ENCODE results near the gene SIAE. TPM values are rescaled to one million over a fixed set of nuclear protein-coding genes. Genes with fewer than 3 reads are reported as not detected.

Gene SIAE
- total and polyA plus RNA-seq, 12 donors: 17.9 to 92.9 (median 74.3) TPM

DNA sequence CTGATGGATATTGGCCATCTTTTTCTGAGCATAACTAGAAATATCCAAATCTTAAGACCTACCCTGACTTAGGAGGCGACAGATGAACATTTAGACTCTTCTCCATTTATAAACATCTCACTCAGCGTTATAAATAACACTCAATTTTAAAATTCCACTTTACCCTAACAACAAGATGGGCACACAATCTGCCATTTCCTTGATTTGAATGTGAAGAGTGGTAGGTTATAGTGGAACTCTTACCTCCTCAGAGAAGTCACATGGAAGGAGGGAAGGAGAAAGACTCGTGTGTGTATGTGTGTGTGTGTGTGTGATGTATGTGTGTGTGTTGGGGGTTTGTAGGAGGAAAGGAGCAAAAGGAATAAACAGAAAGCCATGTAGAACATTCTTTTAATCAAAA lies 15.0 kb downstream of the SIAE start:
- 91 to 92% methylated on average over 3 of the region's 3 CpGs for WGBS, 2 donors
- H3K4me1 ChIP-seq: no peaks in the 10 kb centered on the region
- intact Hi-C loops (cut with DNase I): no loop called here
- no peak overlapping the region for H3K4me3 ChIP-seq
- H3K36me3 ChIP-seq: peaks cover 0 to 52% (median 4%) of the 10 kb centered on the region in 9 donors
- no peaks in the 10 kb centered on the region for H3K9me3 ChIP-seq
- DNase-seq (no peak), ATAC-seq (no peak)
- TF ChIP-seq, protein P1, sequence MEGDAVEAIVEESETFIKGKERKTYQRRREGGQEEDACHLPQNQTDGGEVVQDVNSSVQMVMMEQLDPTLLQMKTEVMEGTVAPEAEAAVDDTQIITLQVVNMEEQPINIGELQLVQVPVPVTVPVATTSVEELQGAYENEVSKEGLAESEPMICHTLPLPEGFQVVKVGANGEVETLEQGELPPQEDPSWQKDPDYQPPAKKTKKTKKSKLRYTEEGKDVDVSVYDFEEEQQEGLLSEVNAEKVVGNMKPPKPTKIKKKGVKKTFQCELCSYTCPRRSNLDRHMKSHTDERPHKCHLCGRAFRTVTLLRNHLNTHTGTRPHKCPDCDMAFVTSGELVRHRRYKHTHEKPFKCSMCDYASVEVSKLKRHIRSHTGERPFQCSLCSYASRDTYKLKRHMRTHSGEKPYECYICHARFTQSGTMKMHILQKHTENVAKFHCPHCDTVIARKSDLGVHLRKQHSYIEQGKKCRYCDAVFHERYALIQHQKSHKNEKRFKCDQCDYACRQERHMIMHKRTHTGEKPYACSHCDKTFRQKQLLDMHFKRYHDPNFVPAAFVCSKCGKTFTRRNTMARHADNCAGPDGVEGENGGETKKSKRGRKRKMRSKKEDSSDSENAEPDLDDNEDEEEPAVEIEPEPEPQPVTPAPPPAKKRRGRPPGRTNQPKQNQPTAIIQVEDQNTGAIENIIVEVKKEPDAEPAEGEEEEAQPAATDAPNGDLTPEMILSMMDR (IDR thresholded peaks at IDR 0.05): no peak
- no peaks in the 10 kb centered on the region for H3K27me3 ChIP-seq
- no peak overlapping the region for H3K27ac ChIP-seq

DNA sequence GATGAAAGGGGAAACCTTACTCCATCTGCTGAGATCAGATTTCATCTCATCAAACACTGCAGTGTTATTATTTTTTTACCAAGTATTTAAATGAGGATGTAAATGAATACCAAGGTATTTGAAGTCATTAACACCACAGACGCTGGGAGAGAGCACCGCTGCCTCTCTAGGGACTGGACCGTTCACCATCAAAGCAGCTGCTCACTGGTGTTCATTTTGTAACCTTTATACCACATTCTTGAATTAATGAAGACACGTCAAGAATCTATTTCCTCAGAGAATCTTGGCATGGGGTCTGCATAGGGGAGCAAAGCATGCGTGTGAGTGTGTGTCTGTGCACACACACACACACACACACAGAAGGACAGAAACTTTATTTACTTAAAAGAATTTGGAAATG lies 15.6 kb downstream of the SIAE start:
- intact Hi-C loops (cut with DNase I): no loop called here
- no peak for ATAC-seq

DNA sequence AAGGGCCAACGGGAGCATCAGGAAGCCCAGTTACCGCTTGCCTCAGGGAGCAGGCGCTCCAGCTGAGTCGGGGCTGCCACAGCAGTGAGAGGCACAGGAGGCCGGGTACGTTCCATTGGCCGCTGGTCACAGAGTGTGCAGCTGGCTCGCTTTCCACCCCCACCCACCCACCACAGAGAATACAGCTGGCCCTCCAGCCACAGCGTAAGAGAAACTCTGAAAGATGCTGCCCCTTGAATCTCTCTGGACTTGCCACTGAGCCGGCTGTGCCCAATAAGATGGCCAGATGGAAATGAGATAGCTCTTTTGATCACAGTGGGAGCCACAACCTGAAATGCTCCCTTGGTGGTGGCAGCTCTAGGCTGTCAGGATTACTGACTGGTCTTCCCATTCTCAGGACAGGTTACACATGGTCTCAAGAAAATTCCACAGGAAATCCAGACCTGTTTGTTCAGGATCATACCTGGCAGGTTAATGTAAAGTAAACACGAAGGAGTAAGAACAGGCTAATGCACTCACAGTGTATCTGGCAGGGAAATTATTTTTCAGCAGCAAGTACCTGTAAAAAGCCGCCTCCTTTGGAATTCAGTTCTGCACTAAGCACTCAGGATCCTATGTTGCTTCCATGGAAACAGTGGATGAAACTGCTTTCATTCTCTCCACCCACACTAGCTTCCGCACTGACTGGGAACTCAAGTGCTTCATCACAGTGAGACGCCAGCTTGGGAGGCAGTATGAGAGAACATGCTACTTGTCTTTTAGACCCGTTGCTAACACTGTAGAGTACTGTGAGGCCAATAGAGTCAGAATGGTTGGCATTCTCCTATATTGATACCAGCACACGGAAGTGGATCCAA lies 16.5 kb downstream of the SIAE start:
- TF ChIP-seq, protein P1 (IDR thresholded peaks at IDR 0.05): no peak
- WGBS, 2 donors: 71 to 75% methylated on average over 16 of the region's 16 CpGs
- no peak overlapping the region for H3K4me3 ChIP-seq
- intact Hi-C loops (cut with DNase I): no loop called here
- no peak for ATAC-seq
- peaks cover 0 to 61% (median 5%) of the 10 kb centered on the region in 9 donors for H3K36me3 ChIP-seq
- DNase-seq: no peak
- H3K27ac ChIP-seq: no peak overlapping the region
- H3K9me3 ChIP-seq: no peaks in the 10 kb centered on the region
- H3K4me1 ChIP-seq: no peaks in the 10 kb centered on the region
- no peaks in the 10 kb centered on the region for H3K27me3 ChIP-seq

More for the DNA sequence above, 15.6 kb downstream of the SIAE start:
- no peaks in the 10 kb centered on the region for H3K27me3 ChIP-seq
- 84 to 86% methylated on average over 5 of the region's 5 CpGs for WGBS, 2 donors
- H3K9me3 ChIP-seq: no peaks in the 10 kb centered on the region
- TF ChIP-seq, protein P1 (IDR thresholded peaks at IDR 0.05): no peak
- no peak overlapping the region for H3K27ac ChIP-seq
- peaks cover 0 to 52% (median 5%) of the 10 kb centered on the region in 9 donors for H3K36me3 ChIP-seq
- H3K4me1 ChIP-seq: no peaks in the 10 kb centered on the region
- no peak overlapping the region for H3K4me3 ChIP-seq
- DNase-seq: no peak

DNA sequence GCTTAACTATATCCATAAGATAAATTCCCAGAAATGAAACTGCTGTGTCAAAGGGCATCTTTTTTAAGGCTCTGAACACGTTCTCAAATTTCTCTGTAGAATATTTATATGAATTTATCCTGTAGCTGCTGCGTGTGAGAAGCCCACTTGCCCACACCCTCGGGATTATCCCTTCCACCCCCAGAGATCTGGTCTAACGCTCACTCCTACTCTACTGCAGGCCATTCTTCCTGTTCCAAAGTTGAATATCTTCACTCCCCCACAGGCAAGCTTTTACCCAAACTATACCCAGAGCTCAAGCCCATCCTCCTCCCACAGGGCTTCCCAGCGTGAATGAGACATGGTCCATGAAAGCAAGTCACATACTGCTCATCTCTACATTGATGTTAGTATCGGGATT lies 24.9 kb downstream of the SIAE start:
- WGBS, 2 donors: 63 to 64% methylated on average over 6 of the region's 6 CpGs
- no peak overlapping the region for H3K27ac ChIP-seq

More for the DNA sequence above, 24.9 kb downstream of the SIAE start:
- TF ChIP-seq, protein P1 (IDR thresholded peaks at IDR 0.05): no peak
- DNase-seq: no peak
- no peak for ATAC-seq
- H3K4me3 ChIP-seq: no peak overlapping the region
- H3K36me3 ChIP-seq: peaks cover 0 to 56% (median 5%) of the 10 kb centered on the region in 9 donors
- peaks cover 0 to 12% (median 6%) of the 10 kb centered on the region in 9 donors for H3K4me1 ChIP-seq
- no peaks in the 10 kb centered on the region for H3K27me3 ChIP-seq
- intact Hi-C loops (cut with DNase I): loop anchor here in 3 of 10 donors (5.0 to 10.0 kb wide), 3 partner anchors 186 to 216 kb away; partner anchors contain the start of gene ROBO3 (in 1 of the 3)
- H3K9me3 ChIP-seq: no peaks in the 10 kb centered on the region

Measured in heart right ventricle (tissue), 16 donors.